ENCODE measurements around the gene SAMD4B. TPM values are rescaled to one million over a fixed set of nuclear protein-coding genes. Genes with fewer than 3 reads are reported as not detected.

Gene SAMD4B
- total RNA-seq, 1 experiment from 2014 or later = 57.8 TPM

- DNase-seq (ENCODE audit: extremely low read depth, low read depth) = no peak
Measured at GRCh38 chr19:39386557-39386956, 44.3 kb downstream of the SAMD4B start.

- no peak for DNase-seq (ENCODE audit: extremely low read depth, low read depth)
Measured at GRCh38 chr19:39388657-39389056, 46.4 kb downstream of the SAMD4B start.

GRCh38 chr19:39389631-39390414 lies 47.6 kb downstream of the SAMD4B start:
- no peak for DNase-seq (ENCODE audit: extremely low read depth, low read depth)

GRCh38 chr19:39390451-39390750 lies 48.2 kb downstream of the SAMD4B start:
- DNase-seq (ENCODE audit: extremely low read depth, low read depth) = no peak

GRCh38 chr19:39390751-39391437 lies 48.7 kb downstream of the SAMD4B start, which contains the start of the genes MED29 and PAF1:
Gene MED29, plus strand, starts transcription at chr19:39391378. Its CDS starts 45 bp downstream, at chr19:39391423.
Gene PAF1, minus strand, starts transcription at chr19:39391106. Its CDS starts 242 bp downstream, at chr19:39390864.
- DNase-seq (ENCODE audit: extremely low read depth, low read depth) = peak; percentile 99

GRCh38 chr19:39397360-39398296 lies 55.4 kb downstream of the SAMD4B start:
- peak; percentile 86 for DNase-seq (ENCODE audit: extremely low read depth, low read depth)

GRCh38 chr19:39398297-39398864 lies 56.2 kb downstream of the SAMD4B start:
- DNase-seq (ENCODE audit: extremely low read depth, low read depth) = peak; percentile 83

GRCh38 chr19:39399668-39400050 lies 57.4 kb downstream of the SAMD4B start:
- DNase-seq (ENCODE audit: extremely low read depth, low read depth) = no peak

GRCh38 chr19:39400061-39400460 lies 57.8 kb downstream of the SAMD4B start:
- no peak for DNase-seq (ENCODE audit: extremely low read depth, low read depth)

- DNase-seq (ENCODE audit: extremely low read depth, low read depth) = no peak
Measured at GRCh38 chr19:39401070-39401548, 58.9 kb downstream of the SAMD4B start.

GRCh38 chr19:39401549-39402345 lies 59.5 kb downstream of the SAMD4B start:
- DNase-seq (ENCODE audit: extremely low read depth, low read depth) = peak; percentile 65

- no peak for DNase-seq (ENCODE audit: extremely low read depth, low read depth)
Measured at GRCh38 chr19:39402346-39403300, 60.4 kb downstream of the SAMD4B start.

GRCh38 chr19:39403331-39404312 lies 61.4 kb downstream of the SAMD4B start:
- DNase-seq (ENCODE audit: extremely low read depth, low read depth) = peak; percentile 91

- no peak for DNase-seq (ENCODE audit: extremely low read depth, low read depth)
Measured at GRCh38 chr19:39405261-39405957, 63.2 kb downstream of the SAMD4B start.

GRCh38 chr19:39405958-39406655 lies 63.9 kb downstream of the SAMD4B start:
- DNase-seq (ENCODE audit: extremely low read depth, low read depth) = no peak

Data from NCI-H460 (cell line).